IMR-90 (cell line): Measurements from ENCODE around the gene TNF.

Experiments
- BHLHE40 ChIP-seq: fragments of 150-350 bp; IDR thresholded peaks from 2 replicates; pipeline ENCODE4 v1.6.1; 2016; ENCODE audit warnings: mild to moderate bottlenecking, low read depth, low read length
- CEBPB ChIP-seq: IDR thresholded peaks from 2 replicates; pipeline ENCODE4 v1.6.1; 2012; ENCODE audit warnings: low read depth, low read length, improper control_type of control experiment
- CHD1 ChIP-seq: IDR thresholded peaks from 2 replicates; pipeline ENCODE4 v1.6.1; 2012; ENCODE audit warnings: low read depth, low read length, improper control_type of control experiment
- CTCF ChIP-seq: conservative IDR thresholded peaks from 2 replicates; pipeline ENCODE4 v1.5.1; 2012; ENCODE audit warnings: mild to moderate bottlenecking, low read depth, low read length, improper control_type of control experiment
- ELK1 ChIP-seq: fragments of 150-350 bp; IDR thresholded peaks from 2 replicates; pipeline ENCODE4 v1.6.1; 2016; ENCODE audit warnings: low read depth, mild to moderate bottlenecking, low read length, moderate library complexity, borderline replicate concordance
- FOS ChIP-seq: fragments of 150-350 bp; IDR thresholded peaks from 2 replicates; pipeline ENCODE4 v1.6.1; 2016; ENCODE audit warnings: low read depth, low read length
- MAFK ChIP-seq: IDR thresholded peaks from 2 replicates; pipeline ENCODE4 v1.6.1; 2012; ENCODE audit warnings: low read depth, low read length, improper control_type of control experiment
- MXI1 ChIP-seq: IDR thresholded peaks from 2 replicates; pipeline ENCODE4 v1.6.1; 2012; ENCODE audit warnings: low read depth, mild to moderate bottlenecking, low read length, moderate library complexity, borderline replicate concordance
- POLR2A ChIP-seq: IDR thresholded peaks from 2 replicates; pipeline ENCODE4 v1.6.1; 2012; ENCODE audit warnings: mild to moderate bottlenecking, low read depth, low read length
- RAD21 ChIP-seq: IDR thresholded peaks from 2 replicates; pipeline ENCODE4 v1.6.1; 2012; ENCODE audit warnings: low read length, improper control_type of control experiment
- RCOR1 ChIP-seq: IDR thresholded peaks from 2 replicates; pipeline ENCODE4 v1.6.1; 2012; ENCODE audit warnings: mild to moderate bottlenecking, low read length, improper control_type of control experiment; ENCODE audit not compliant: insufficient replicate concordance
- RFX5 ChIP-seq: IDR thresholded peaks from 2 replicates; pipeline ENCODE4 v1.8.0; 2012; ENCODE audit warnings: low read depth, mild to moderate bottlenecking, low read length, moderate library complexity
- SMC3 ChIP-seq: fragments of 150-350 bp; IDR thresholded peaks from 2 replicates; pipeline ENCODE4 v1.6.1; 2016; ENCODE audit warnings: low read depth, mild to moderate bottlenecking, antibody characterized with exemption, low read length, moderate library complexity
- USF2 ChIP-seq: fragments of 150-350 bp; IDR thresholded peaks from 2 replicates; pipeline ENCODE4 v1.6.1; 2017; ENCODE audit warnings: mild to moderate bottlenecking, antibody characterized with exemption, low read length, low read depth

GRCh38 chr6:31560697-31561058 lies 14.7 kb upstream of the TNF start:
- TF ChIP-seq CEBPB (no peak), FOS (no peak), CTCF (no peak), POLR2A (no peak), SMC3 (no peak), USF2 (no peak), ELK1 (no peak), RCOR1 (no peak), RFX5 (no peak), CHD1 (no peak), MAFK (no peak), RAD21 (no peak), BHLHE40 (no peak), MXI1 (no peak)
